ENCODE data around the gene MYOM1.

DNA sequence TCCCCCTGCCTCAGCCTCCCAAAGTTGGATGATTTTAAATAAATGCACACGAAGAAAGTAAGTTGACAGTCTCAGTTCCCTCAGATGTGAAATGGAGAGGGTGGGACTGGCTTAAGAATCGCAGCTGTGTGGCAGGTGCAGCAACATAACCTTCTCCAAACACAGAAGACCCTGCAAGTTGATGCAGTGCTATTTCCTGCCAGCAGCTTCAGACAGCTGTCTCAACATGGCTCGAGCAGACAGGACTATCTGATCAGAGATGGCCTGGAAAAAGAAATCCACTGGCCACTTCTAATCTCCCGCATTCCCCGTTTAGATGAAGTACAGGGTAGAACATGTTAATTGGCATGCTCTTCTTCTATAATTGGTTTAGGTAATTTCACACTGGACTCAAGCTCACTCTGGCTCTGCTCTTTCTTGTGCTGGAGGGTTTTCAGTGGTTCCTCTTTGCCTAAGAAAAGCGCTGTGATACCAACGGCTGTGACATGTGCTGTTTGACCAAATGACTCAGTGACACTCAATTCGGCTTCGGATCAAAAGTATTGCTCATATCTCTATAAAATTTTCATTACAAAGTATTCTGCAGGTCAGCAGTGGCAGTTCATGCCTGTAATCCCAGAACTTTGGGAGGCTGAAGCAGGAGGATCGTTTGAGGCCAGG, 40.2 kb downstream of the MYOM1 start:
- TF ChIP-seq POLR2A (IDR thresholded peaks at IDR 0.05) = no peak
- TF ChIP-seq, protein P1, sequence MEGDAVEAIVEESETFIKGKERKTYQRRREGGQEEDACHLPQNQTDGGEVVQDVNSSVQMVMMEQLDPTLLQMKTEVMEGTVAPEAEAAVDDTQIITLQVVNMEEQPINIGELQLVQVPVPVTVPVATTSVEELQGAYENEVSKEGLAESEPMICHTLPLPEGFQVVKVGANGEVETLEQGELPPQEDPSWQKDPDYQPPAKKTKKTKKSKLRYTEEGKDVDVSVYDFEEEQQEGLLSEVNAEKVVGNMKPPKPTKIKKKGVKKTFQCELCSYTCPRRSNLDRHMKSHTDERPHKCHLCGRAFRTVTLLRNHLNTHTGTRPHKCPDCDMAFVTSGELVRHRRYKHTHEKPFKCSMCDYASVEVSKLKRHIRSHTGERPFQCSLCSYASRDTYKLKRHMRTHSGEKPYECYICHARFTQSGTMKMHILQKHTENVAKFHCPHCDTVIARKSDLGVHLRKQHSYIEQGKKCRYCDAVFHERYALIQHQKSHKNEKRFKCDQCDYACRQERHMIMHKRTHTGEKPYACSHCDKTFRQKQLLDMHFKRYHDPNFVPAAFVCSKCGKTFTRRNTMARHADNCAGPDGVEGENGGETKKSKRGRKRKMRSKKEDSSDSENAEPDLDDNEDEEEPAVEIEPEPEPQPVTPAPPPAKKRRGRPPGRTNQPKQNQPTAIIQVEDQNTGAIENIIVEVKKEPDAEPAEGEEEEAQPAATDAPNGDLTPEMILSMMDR (IDR thresholded peaks at IDR 0.05) = no peak

Measured in thyroid gland (tissue), 4 donors.